HCT116 (cell line): ENCODE data around the gene TSPAN8. TPM values are rescaled to one million over a fixed set of nuclear protein-coding genes. Genes with fewer than 3 reads are reported as not detected.

Source experiments
- ATAC-seq: fragments of 200-7000 bp; cut with Tn5 transposase; 2 replicates; pipeline ENCODE4 v1.9.1; 2020; ENCODE audit warnings: mild to moderate bottlenecking, moderate library complexity
- BruUV-seq: library from RNA; stranded (reverse); fragments of 400-500 nt; replicated peaks from 2 replicates; lab custom pipeline; 2021; lab: Mats Ljungman, UMichigan
- CTCF ChIA-PET: fragments of 300-600 bp; sonication (Branson Sonifier 250); formaldehyde crosslinking; loops from one replicate; lab custom pipeline; 2021; ENCODE audit warnings: antibody characterized with exemption; lab: Charles Lee
- POLR2A ChIA-PET: fragments of 300-600, 350-600 bp; sonication (Branson Sonifier 250); formaldehyde crosslinking; loops from one replicate; lab custom pipeline; 2021; ENCODE audit warnings: antibody characterized with exemption; lab: Charles Lee
- RAD21 ChIA-PET, 2 experiments: fragments of 300-600 bp; sonication (Branson Sonifier 250); formaldehyde crosslinking; loops; one replicate each; lab custom pipeline; 2023; ENCODE audit warnings: low total read pairs in 2 of 2; ENCODE audit not compliant: uncharacterized antibody in 2 of 2, unreplicated experiment in 2 of 2, low non-redundant PET in 1 of 2; lab: Charles Lee
- DNase-seq: peaks from one replicate; pipeline ENCODE4 v3.0.0-alpha.2; 2010; ENCODE audit warnings: low read depth, low spot score
- H2AFZ ChIP-seq: fragments of 200-600 bp; shearing (Covaris generic), sonication (generic); 2 replicates; pipeline ENCODE4 v1.6.1; 2017; ENCODE audit warnings: low read depth, mixed run types, mixed read lengths, antibody characterized with exemption, low read length; ENCODE audit not compliant: poor library complexity, severe bottlenecking
- H3K27ac ChIP-seq: 2 replicates; pipeline ENCODE4 v1.5.1; 2012; ENCODE audit warnings: low read depth, low read length
- H3K27me3 ChIP-seq: fragments of 200-600 bp; sonication (generic); 2 replicates; pipeline ENCODE4 v1.6.1; 2016; ENCODE audit warnings: mixed run types, low read length, mixed read lengths; ENCODE audit not compliant: insufficient read depth
- H3K36me3 ChIP-seq, 2 experiments: fragments of 200-500 bp in 1 of 2; fragments of 200-600 bp in 1 of 2; sonication (Bioruptor generic) in 1 of 2; sonication (generic) in 1 of 2; 2 replicates each; pipeline versions ENCODE4 v1.5.1 to v1.6.1; 2014 to 2016; ENCODE audit warnings: low read length in 2 of 2, inconsistent platforms in 1 of 2, mixed read lengths in 1 of 2, mixed run types in 1 of 2; ENCODE audit not compliant: insufficient read depth in 2 of 2, control insufficient read depth in 1 of 2
- H3K4me1 ChIP-seq, 2 experiments: fragments of 200-600 bp in 1 of 2; sonication (generic) in 1 of 2; 2 replicates each; pipeline versions ENCODE4 v1.5.1 to v1.6.1; 2012 to 2017; ENCODE audit warnings: low read length in 2 of 2, inconsistent platforms in 1 of 2, mild to moderate bottlenecking in 1 of 2, mixed read lengths in 1 of 2, mixed run types in 1 of 2, moderate library complexity in 1 of 2; ENCODE audit not compliant: insufficient read depth in 2 of 2, control insufficient read depth in 1 of 2
- H3K4me2 ChIP-seq: fragments of 200-600 bp; sonication (generic); 2 replicates; pipeline ENCODE4 v1.6.1; 2017; ENCODE audit warnings: mixed run types, low read length, mixed read lengths
- H3K4me3 ChIP-seq, 2 experiments: fragments of 200-600 bp in 1 of 2; sonication (generic) in 1 of 2; replicated peaks in 1 of 2; 2 replicates each; pipeline ENCODE4 v1.5.1; 2011 to 2016; ENCODE audit warnings: low read length in 2 of 2, control low read depth in 1 of 2, low read depth in 1 of 2, mild to moderate bottlenecking in 1 of 2, mixed read lengths in 1 of 2, mixed run types in 1 of 2
- H3K79me2 ChIP-seq: fragments of 200-600 bp; sonication (generic); 2 replicates; pipeline ENCODE4 v1.6.1; 2017; ENCODE audit warnings: mild to moderate bottlenecking, mixed run types, low read length, moderate library complexity, mixed read lengths; ENCODE audit not compliant: insufficient read depth
- H3K9ac ChIP-seq: fragments of 200-600 bp; sonication (generic); 2 replicates; pipeline ENCODE4 v1.6.1; 2016; ENCODE audit warnings: low read length, mixed read lengths
- H3K9me2 ChIP-seq: fragments of 200-600 bp; sonication (generic), shearing (Covaris generic); 2 replicates; pipeline ENCODE4 v1.6.1; 2017; ENCODE audit warnings: mixed run types, mild to moderate bottlenecking, moderate library complexity; ENCODE audit not compliant: insufficient read depth
- H3K9me3 ChIP-seq, 2 experiments: fragments of 200-500 bp in 1 of 2; fragments of 200-600 bp in 1 of 2; sonication (Bioruptor generic) in 1 of 2; sonication (generic) in 1 of 2; 2 replicates each; pipeline ENCODE4 v1.6.1; 2014 to 2017; ENCODE audit warnings: low read length in 2 of 2, mixed read lengths in 2 of 2, inconsistent platforms in 1 of 2, low read depth in 1 of 2, mild to moderate bottlenecking in 1 of 2, mixed run types in 1 of 2, moderate library complexity in 1 of 2; ENCODE audit not compliant: control insufficient read depth in 1 of 2, insufficient read depth in 1 of 2
- H4K20me1 ChIP-seq: fragments of 200-600 bp; sonication (generic), shearing (Covaris generic); 2 replicates; pipeline ENCODE4 v1.6.1; 2017; ENCODE audit warnings: mixed run types, mild to moderate bottlenecking, moderate library complexity; ENCODE audit not compliant: insufficient read depth
- CBX3 ChIP-seq: IDR thresholded peaks from 2 replicates; pipeline ENCODE4 v1.6.1; 2012; ENCODE audit warnings: low read depth
- CEBPB ChIP-seq: IDR thresholded peaks from 2 replicates; pipeline ENCODE4 v1.6.1; 2012; ENCODE audit warnings: low read depth
- EGR1 ChIP-seq: IDR thresholded peaks from 2 replicates; pipeline ENCODE4 v1.6.1; 2012; ENCODE audit warnings: low read depth
- EZH2 ChIP-seq: fragments of 200-600 bp; sonication (generic); IDR thresholded peaks from 2 replicates; pipeline ENCODE4 v1.6.1; 2017; ENCODE audit warnings: antibody characterized with exemption, mixed run types
- EZH2phosphoT487 ChIP-seq: fragments of 200-600 bp; IDR thresholded peaks from 2 replicates; pipeline ENCODE4 v1.6.1; 2018; ENCODE audit warnings: antibody characterized with exemption, borderline replicate concordance
- FOSL1 ChIP-seq: IDR thresholded peaks from 2 replicates; pipeline ENCODE4 v1.6.1; 2012; ENCODE audit warnings: low read depth
- POLR2A ChIP-seq: IDR thresholded peaks from 2 replicates; pipeline ENCODE4 v1.7.0; 2011; ENCODE audit warnings: borderline replicate concordance; ENCODE audit not compliant: insufficient read depth, insufficient read length; ENCODE audit errors: extremely low read depth
- POLR2AphosphoS5 ChIP-seq: IDR thresholded peaks from 2 replicates; pipeline ENCODE4 v1.6.1; 2011; ENCODE audit warnings: mild to moderate bottlenecking, low read depth, low read length, moderate library complexity
- SIN3A ChIP-seq: IDR thresholded peaks from 2 replicates; pipeline ENCODE4 v1.6.1; 2012; ENCODE audit warnings: low read depth
- SP1 ChIP-seq: IDR thresholded peaks from 2 replicates; pipeline ENCODE4 v1.6.1; 2012; ENCODE audit warnings: low read depth
- SRF ChIP-seq: IDR thresholded peaks from 2 replicates; pipeline ENCODE4 v1.6.1; 2012; ENCODE audit warnings: low read depth
- TCF7L2 ChIP-seq: IDR thresholded peaks from 2 replicates; pipeline ENCODE4 v1.7.0; 2011; ENCODE audit warnings: borderline replicate concordance, inconsistent platforms; ENCODE audit not compliant: insufficient read depth, insufficient read length; ENCODE audit errors: extremely low read depth
- ZFX ChIP-seq: fragments of 450-650 bp; IDR thresholded peaks from 2 replicates; pipeline ENCODE4 v1.6.1; 2017
- intact Hi-C: fragments of 100-400 bp; cut with micrococcal nuclease; formaldehyde crosslinking; loops from 2 replicates; pipeline ENCODE4 v1.10.0; 2022
- total RNA-seq: library from RNA; stranded (reverse); gene quantifications from one replicate; pipeline ENCODE4 v1.2.1, GENCODE V29; 2021; ENCODE audit not compliant: unreplicated experiment
- TF ChIP-seq, protein P1 (sequence below), 3 experiments: fragments of 200-600 bp in 1 of 3; sonication (generic) in 1 of 3; IDR thresholded peaks in 2 of 3; conservative IDR thresholded peaks in 1 of 3; 2 replicates each; pipeline ENCODE4 v1.5.1; 2012 to 2017; ENCODE audit warnings: low read depth in 2 of 3, low read length in 2 of 3, antibody characterized with exemption in 1 of 3, borderline replicate concordance in 1 of 3, control low read depth in 1 of 3, mild to moderate bottlenecking in 1 of 3, mixed read lengths in 1 of 3, mixed run types in 1 of 3, moderate library complexity in 1 of 3; ENCODE audit not compliant: insufficient read depth in 1 of 3
- TF ChIP-seq, protein P2 (sequence below): IDR thresholded peaks from 2 replicates; pipeline ENCODE4 v1.6.1; 2012

Gene TSPAN8
- total RNA-seq, 1 experiment from 2014 or later, result 0.76 TPM

DNA sequence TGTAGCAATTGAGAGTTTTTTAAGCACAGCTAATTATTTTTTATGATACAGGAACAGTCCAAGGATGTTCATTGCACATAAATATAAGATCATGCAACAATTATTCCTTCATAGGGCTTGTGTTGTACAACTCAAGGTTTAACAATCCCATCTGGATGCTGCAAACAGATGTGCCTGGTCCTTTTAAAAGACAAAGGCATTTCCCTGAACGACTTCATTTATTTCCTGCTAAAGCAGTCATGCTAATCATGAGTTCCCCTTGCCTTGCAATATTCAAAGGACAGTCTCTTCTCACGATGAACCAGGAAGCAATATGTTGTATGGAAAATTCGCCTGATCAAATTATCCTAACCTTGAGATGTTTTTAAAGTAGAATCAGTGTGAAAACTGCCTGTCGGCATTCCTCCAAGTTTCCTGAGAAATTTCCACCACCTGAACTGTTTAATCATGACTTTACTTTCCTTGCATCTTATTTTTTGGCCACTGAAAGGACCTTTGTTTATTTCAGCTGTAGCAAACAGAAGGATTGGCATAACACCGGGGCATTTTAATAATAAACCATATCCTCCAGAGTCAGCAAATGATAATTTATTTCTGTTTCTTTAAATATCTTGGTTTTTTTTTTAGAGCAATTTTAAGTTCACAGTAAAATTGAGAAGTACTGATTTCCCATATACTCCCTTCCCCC lies 33.9 kb upstream of the TSPAN8 start:
- H3K27ac ChIP-seq, result no peak overlapping the region
- no peak for ATAC-seq
- H3K27me3 ChIP-seq, result no peaks in the 10 kb centered on the region
- TF ChIP-seq EZH2phosphoT487, result no peak
- no peak for TF ChIP-seq EZH2
- TF ChIP-seq POLR2AphosphoS5, result no peak
- no peak for TF ChIP-seq SP1
- TF ChIP-seq POLR2A, result no peak
- no peak for TF ChIP-seq CBX3
- TF ChIP-seq TCF7L2, result no peak
- no peak for TF ChIP-seq CEBPB
- TF ChIP-seq ZFX, result no peak
- no peak for TF ChIP-seq SIN3A
- TF ChIP-seq SRF, result no peak
- no peak for TF ChIP-seq FOSL1
- no peak for TF ChIP-seq EGR1
- TF ChIP-seq, protein P1, sequence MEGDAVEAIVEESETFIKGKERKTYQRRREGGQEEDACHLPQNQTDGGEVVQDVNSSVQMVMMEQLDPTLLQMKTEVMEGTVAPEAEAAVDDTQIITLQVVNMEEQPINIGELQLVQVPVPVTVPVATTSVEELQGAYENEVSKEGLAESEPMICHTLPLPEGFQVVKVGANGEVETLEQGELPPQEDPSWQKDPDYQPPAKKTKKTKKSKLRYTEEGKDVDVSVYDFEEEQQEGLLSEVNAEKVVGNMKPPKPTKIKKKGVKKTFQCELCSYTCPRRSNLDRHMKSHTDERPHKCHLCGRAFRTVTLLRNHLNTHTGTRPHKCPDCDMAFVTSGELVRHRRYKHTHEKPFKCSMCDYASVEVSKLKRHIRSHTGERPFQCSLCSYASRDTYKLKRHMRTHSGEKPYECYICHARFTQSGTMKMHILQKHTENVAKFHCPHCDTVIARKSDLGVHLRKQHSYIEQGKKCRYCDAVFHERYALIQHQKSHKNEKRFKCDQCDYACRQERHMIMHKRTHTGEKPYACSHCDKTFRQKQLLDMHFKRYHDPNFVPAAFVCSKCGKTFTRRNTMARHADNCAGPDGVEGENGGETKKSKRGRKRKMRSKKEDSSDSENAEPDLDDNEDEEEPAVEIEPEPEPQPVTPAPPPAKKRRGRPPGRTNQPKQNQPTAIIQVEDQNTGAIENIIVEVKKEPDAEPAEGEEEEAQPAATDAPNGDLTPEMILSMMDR (IDR thresholded peaks at IDR 0.05 in 2 of 3, conservative IDR thresholded peaks at IDR 0.05 in 1 of 3; ENCODE audit: borderline replicate concordance in 1 of 3, insufficient read depth in 1 of 3, low read depth in 2 of 3, low read length in 2 of 3), result no peak
- TF ChIP-seq, protein P2, sequence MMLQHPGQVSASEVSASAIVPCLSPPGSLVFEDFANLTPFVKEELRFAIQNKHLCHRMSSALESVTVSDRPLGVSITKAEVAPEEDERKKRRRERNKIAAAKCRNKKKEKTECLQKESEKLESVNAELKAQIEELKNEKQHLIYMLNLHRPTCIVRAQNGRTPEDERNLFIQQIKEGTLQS, result no peak
- ChIA-PET RAD21 (no interaction called here), POLR2A (no interaction called here), CTCF (no interaction called here)
- H4K20me1 ChIP-seq, result no peaks in the 10 kb centered on the region
- H3K4me2 ChIP-seq, result no peak overlapping the region
- H3K4me3 ChIP-seq, result no peak overlapping the region
- no TSS peak for BruUV-seq
- H3K9me3 ChIP-seq, result no peaks in the 10 kb centered on the region
- H3K79me2 ChIP-seq, result no peaks in the 10 kb centered on the region
- intact Hi-C loops, result no loop called here
- no peaks in the 10 kb centered on the region for H3K9me2 ChIP-seq
- no peak overlapping the region for H3K9ac ChIP-seq
- DNase-seq, result no peak
- no peaks in the 10 kb centered on the region for H3K36me3 ChIP-seq
- no peak overlapping the region for H2AFZ ChIP-seq
- H3K4me1 ChIP-seq, result no peaks in the 10 kb centered on the region
